Tibial nerve (tissue), 4 donors: ENCODE data around the gene OR1K1. TPM values are rescaled to one million over a fixed set of nuclear protein-coding genes. Genes with fewer than 3 reads are reported as not detected.

Experiments used
- DNase-seq, 2 donors: peaks; one replicate each; pipeline ENCODE4 v3.0.0-alpha.2; 2019; ENCODE audit warnings: low spot score in 2 of 2
- H3K27ac ChIP-seq, 4 donors: fragments of 200-600 bp; sonication (generic) in 3 of 4; one replicate each; pipeline ENCODE4 v1.5.1; 2017 to 2019; ENCODE audit warnings: mild to moderate bottlenecking in 1 of 4
- H3K27me3 ChIP-seq, 2 donors: fragments of 200-600 bp; sonication (generic) in 1 of 2; one replicate each; pipeline versions ENCODE4 v1.5.1 to v1.6.0; 2017 to 2019
- H3K36me3 ChIP-seq, 3 donors: fragments of 200-600 bp; sonication (generic); one replicate each; pipeline ENCODE4 v1.5.1; 2018 to 2019
- H3K4me1 ChIP-seq, 4 donors: fragments of 200-600 bp; sonication (generic) in 3 of 4; one replicate each; pipeline ENCODE4 v1.5.1; 2017 to 2019
- H3K4me3 ChIP-seq, 4 donors: fragments of 200-600 bp; sonication (generic) in 3 of 4; one replicate each; pipeline ENCODE4 v1.5.1; 2017 to 2019; ENCODE audit warnings: mild to moderate bottlenecking in 1 of 4, moderate library complexity in 1 of 4
- H3K9me3 ChIP-seq, 4 donors: fragments of 200-600 bp; sonication (generic) in 3 of 4; one replicate each; pipeline ENCODE4 v1.5.1; 2017 to 2019
- CTCF ChIP-seq, 5 experiments: fragments of 200-600 bp in 3 of 5; fragments of 450-650 bp in 2 of 5; sonication (generic) in 3 of 5; IDR thresholded peaks; one replicate each; pipeline ENCODE4 v1.5.1; 2016 to 2019; ENCODE audit warnings: antibody characterized with exemption in 5 of 5, mild to moderate bottlenecking in 3 of 5, moderate library complexity in 2 of 5
- EP300 ChIP-seq, 2 donors: sonication (generic); formaldehyde crosslinking; IDR thresholded peaks; one replicate each; pipeline ENCODE4 v1.6.1; 2017; ENCODE audit warnings: antibody characterized with exemption in 2 of 2, mild to moderate bottlenecking in 1 of 2
- POLR2A ChIP-seq, 2 donors: fragments of 450-650 bp; IDR thresholded peaks; one replicate each; pipeline ENCODE4 v1.6.1; 2017; ENCODE audit warnings: antibody characterized with exemption in 2 of 2, mild to moderate bottlenecking in 2 of 2, moderate library complexity in 2 of 2
- WGBS, 2 donors: methylation state at CpG; one replicate each; pipeline ENCODE4 v1.1.5; 2018; 5-methylcytosine and 5-hydroxymethylcytosine counted together
- total RNA-seq, 4 donors: library from RNA; depleted of rRNA; stranded (reverse); fragments of >200 nt; gene quantifications; one replicate each; pipeline ENCODE4 v1.1.0, GENCODE V29; 2016

The OR1K1 gene
- total RNA-seq, 4 donors from 2014 or later: not detected

GRCh38 chr9:122841501-122841900 is 41.6 kb downstream of the OR1K1 start:
- Histone ChIP-seq H3K27ac (no peak overlapping the region), H3K9me3 (no peaks in the 10 kb centered on the region), H3K36me3 (peaks cover 0 to 23% (median 0%) of the 10 kb centered on the region in 3 donors), H3K27me3 (no peaks in the 10 kb centered on the region), H3K4me3 (no peak overlapping the region), H3K4me1 (no peaks in the 10 kb centered on the region)
- TF ChIP-seq CTCF (IDR thresholded peaks at IDR 0.05): no peak
- TF ChIP-seq EP300 (IDR thresholded peaks at IDR 0.05): no peak
- no peak for TF ChIP-seq POLR2A (IDR thresholded peaks at IDR 0.05)
- 68 to 69% methylated on average over 4 of the region's 4 CpGs for WGBS, 2 donors
- no peak for DNase-seq

GRCh38 chr9:122844137-122844536 is 44.2 kb downstream of the OR1K1 start:
- WGBS, 2 donors: 96% methylated on average over 1 of the region's 1 CpG
- Histone ChIP-seq H3K36me3 (peaks cover 0 to 48% (median 0%) of the 10 kb centered on the region in 3 donors), H3K4me1 (no peaks in the 10 kb centered on the region), H3K27me3 (no peaks in the 10 kb centered on the region), H3K27ac (no peak overlapping the region), H3K9me3 (no peaks in the 10 kb centered on the region), H3K4me3 (no peak overlapping the region)
- TF ChIP-seq POLR2A (IDR thresholded peaks at IDR 0.05) (no peak), EP300 (IDR thresholded peaks at IDR 0.05) (no peak), CTCF (IDR thresholded peaks at IDR 0.05) (no peak)
- no peak for DNase-seq

GRCh38 chr9:122845116-122845515 is 45.2 kb downstream of the OR1K1 start:
- H3K27ac ChIP-seq: no peak overlapping the region
- WGBS, 2 donors: 62% methylated on average over 3 of the region's 3 CpGs
- H3K9me3 ChIP-seq: no peaks in the 10 kb centered on the region
- DNase-seq: no peak
- peaks cover 0 to 58% (median 0%) of the 10 kb centered on the region in 3 donors for H3K36me3 ChIP-seq
- no peak for TF ChIP-seq CTCF (IDR thresholded peaks at IDR 0.05)
- no peak for TF ChIP-seq EP300 (IDR thresholded peaks at IDR 0.05)
- no peak for TF ChIP-seq POLR2A (IDR thresholded peaks at IDR 0.05)
- no peaks in the 10 kb centered on the region for H3K27me3 ChIP-seq
- H3K4me3 ChIP-seq: no peak overlapping the region
- H3K4me1 ChIP-seq: no peaks in the 10 kb centered on the region

- no peak overlapping the region for H3K4me3 ChIP-seq
- TF ChIP-seq CTCF (IDR thresholded peaks at IDR 0.05): no peak
- no peaks in the 10 kb centered on the region for H3K9me3 ChIP-seq
- H3K27ac ChIP-seq: no peak overlapping the region
- DNase-seq: no peak
- H3K27me3 ChIP-seq: no peaks in the 10 kb centered on the region
- H3K36me3 ChIP-seq: peaks cover 0 to 71% (median 6%) of the 10 kb centered on the region in 3 donors
- H3K4me1 ChIP-seq: no peaks in the 10 kb centered on the region
- 85 to 88% methylated on average over 5 of the region's 5 CpGs for WGBS, 2 donors
These were observed 46.5 kb downstream of the OR1K1 start for GRCh38 chr9:122846371-122846940.

GRCh38 chr9:122848256-122848943 is 48.5 kb downstream of the OR1K1 start:
- no peak for DNase-seq
- no peak overlapping the region for H3K4me3 ChIP-seq
- H3K27me3 ChIP-seq: no peaks in the 10 kb centered on the region
- no peak for TF ChIP-seq POLR2A (IDR thresholded peaks at IDR 0.05)
- TF ChIP-seq EP300 (IDR thresholded peaks at IDR 0.05): no peak
- no peak for TF ChIP-seq CTCF (IDR thresholded peaks at IDR 0.05)
- WGBS, 2 donors: 89 to 91% methylated on average over 2 of the region's 2 CpGs
- H3K36me3 ChIP-seq: peaks cover 0 to 88% (median 8%) of the 10 kb centered on the region in 3 donors
- H3K9me3 ChIP-seq: no peaks in the 10 kb centered on the region
- no peaks in the 10 kb centered on the region for H3K4me1 ChIP-seq
- H3K27ac ChIP-seq: no peak overlapping the region
